ENCODE results near the gene CCDC200.

DNA sequence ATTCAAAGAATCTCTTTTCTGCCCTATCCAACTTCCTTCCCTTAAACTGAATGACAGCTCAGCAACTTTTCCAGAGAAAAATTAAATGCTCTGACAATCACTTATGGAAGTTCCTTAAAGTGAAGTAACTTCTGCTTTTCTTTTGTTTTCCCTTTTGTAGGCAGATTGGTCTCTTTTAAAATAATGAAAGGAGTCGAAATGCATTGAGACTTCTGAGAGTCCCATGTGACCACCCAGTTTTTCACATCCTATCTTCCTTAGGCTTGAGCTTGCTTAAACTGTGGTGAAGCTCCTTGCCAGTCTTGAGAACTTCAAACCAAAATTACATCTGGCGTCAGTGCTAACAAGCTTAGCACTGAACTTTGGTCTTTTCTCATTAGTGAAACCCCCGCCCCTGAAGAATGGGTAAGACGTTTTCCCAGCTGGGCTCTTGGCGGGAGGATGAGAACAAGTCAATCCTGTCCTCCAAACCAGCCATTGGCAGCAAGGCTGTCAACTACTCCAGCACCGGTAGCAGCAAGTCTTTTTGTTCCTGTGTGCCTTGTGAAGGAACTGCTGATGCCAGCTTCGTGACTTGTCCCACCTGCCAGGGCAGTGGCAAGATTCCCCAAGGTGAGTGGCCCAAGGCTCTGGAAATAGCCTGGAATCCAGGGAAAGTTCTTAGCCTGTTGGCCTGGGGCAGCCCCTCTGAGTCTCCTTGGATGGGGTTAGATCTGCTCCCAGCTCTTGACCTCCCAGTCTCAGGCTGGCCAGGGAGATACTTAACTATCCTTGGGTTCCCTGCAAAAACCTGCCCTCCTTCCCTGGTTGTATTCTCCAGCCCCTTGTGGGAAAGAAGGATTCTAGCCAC, 15.6 kb downstream of the CCDC200 start:
- TF ChIP-seq JUNB (IDR thresholded peaks at IDR 0.05) (no peak), POLR2A (IDR thresholded peaks at IDR 0.05; ENCODE audit: low read length) (no peak), POLR2AphosphoS2 (conservative IDR thresholded peaks at IDR 0.05; ENCODE audit: low read length) (no peak), KDM1A (IDR thresholded peaks at IDR 0.05; ENCODE audit: low read depth) (no peak)
- TF ChIP-seq, protein P1, sequence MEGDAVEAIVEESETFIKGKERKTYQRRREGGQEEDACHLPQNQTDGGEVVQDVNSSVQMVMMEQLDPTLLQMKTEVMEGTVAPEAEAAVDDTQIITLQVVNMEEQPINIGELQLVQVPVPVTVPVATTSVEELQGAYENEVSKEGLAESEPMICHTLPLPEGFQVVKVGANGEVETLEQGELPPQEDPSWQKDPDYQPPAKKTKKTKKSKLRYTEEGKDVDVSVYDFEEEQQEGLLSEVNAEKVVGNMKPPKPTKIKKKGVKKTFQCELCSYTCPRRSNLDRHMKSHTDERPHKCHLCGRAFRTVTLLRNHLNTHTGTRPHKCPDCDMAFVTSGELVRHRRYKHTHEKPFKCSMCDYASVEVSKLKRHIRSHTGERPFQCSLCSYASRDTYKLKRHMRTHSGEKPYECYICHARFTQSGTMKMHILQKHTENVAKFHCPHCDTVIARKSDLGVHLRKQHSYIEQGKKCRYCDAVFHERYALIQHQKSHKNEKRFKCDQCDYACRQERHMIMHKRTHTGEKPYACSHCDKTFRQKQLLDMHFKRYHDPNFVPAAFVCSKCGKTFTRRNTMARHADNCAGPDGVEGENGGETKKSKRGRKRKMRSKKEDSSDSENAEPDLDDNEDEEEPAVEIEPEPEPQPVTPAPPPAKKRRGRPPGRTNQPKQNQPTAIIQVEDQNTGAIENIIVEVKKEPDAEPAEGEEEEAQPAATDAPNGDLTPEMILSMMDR (IDR thresholded peaks at IDR 0.05), result no peak
- TF ChIP-seq, protein P2, sequence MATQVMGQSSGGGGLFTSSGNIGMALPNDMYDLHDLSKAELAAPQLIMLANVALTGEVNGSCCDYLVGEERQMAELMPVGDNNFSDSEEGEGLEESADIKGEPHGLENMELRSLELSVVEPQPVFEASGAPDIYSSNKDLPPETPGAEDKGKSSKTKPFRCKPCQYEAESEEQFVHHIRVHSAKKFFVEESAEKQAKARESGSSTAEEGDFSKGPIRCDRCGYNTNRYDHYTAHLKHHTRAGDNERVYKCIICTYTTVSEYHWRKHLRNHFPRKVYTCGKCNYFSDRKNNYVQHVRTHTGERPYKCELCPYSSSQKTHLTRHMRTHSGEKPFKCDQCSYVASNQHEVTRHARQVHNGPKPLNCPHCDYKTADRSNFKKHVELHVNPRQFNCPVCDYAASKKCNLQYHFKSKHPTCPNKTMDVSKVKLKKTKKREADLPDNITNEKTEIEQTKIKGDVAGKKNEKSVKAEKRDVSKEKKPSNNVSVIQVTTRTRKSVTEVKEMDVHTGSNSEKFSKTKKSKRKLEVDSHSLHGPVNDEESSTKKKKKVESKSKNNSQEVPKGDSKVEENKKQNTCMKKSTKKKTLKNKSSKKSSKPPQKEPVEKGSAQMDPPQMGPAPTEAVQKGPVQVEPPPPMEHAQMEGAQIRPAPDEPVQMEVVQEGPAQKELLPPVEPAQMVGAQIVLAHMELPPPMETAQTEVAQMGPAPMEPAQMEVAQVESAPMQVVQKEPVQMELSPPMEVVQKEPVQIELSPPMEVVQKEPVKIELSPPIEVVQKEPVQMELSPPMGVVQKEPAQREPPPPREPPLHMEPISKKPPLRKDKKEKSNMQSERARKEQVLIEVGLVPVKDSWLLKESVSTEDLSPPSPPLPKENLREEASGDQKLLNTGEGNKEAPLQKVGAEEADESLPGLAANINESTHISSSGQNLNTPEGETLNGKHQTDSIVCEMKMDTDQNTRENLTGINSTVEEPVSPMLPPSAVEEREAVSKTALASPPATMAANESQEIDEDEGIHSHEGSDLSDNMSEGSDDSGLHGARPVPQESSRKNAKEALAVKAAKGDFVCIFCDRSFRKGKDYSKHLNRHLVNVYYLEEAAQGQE (IDR thresholded peaks at IDR 0.05), result no peak

Data from A549 (cell line).